ENCODE data around the gene KLHL5. TPM values are rescaled to one million over a fixed set of nuclear protein-coding genes. Genes with fewer than 3 reads are reported as not detected.

The KLHL5 gene
- total and polyA plus RNA-seq, 2 of the 4 experiments (the other 2 are of a cell fraction), result 58.8 to 97.7 TPM

GRCh38 chr4:39104255-39104654, 42.2 kb downstream of the KLHL5 start:
- H3K9me3 ChIP-seq (ENCODE audit: control insufficient read depth, insufficient read depth, low read length), result no peaks in the 10 kb centered on the region
- no peak overlapping the region for H3K4me2 ChIP-seq (ENCODE audit: low read depth, low read length)
- no peak overlapping the region for H2AK5ac ChIP-seq (ENCODE audit: low read depth, low read length)
- CTCF ChIA-PET, result no interaction called here
- no peak overlapping the region for H4K8ac ChIP-seq (ENCODE audit: low read depth in 2 of 2, low read length in 2 of 2)
- ATAC-seq (ENCODE audit: low read depth), result no peak
- dilution Hi-C loops (cut with HindIII; ENCODE audit: low sequenced_read_pairs, unreplicated experiment), result no loop called here
- peaks cover 35% of the 10 kb centered on the region for H3K36me3 ChIP-seq (ENCODE audit: control insufficient read depth, insufficient read depth, low read length)
- H2AFZ ChIP-seq (replicated peaks; ENCODE audit: low read length, poor library complexity), result no peak overlapping the region
- no peak overlapping the region for H2BK20ac ChIP-seq (ENCODE audit: low read depth, low read length)
- H2AK9ac ChIP-seq (replicated peaks; ENCODE audit: low read depth, low read length, poor library complexity), result no peak overlapping the region
- H2BK15ac ChIP-seq (ENCODE audit: low read depth, low read length), result no peak overlapping the region
- H3K4me1 ChIP-seq (ENCODE audit: control insufficient read depth, insufficient read depth, low read length), result no peaks in the 10 kb centered on the region
- no peak overlapping the region for H4K5ac ChIP-seq (ENCODE audit: low read depth, low read length)
- H2BK5ac ChIP-seq (ENCODE audit: low read depth, low read length, poor library complexity, severe bottlenecking), result no peak overlapping the region
- no TSS peak for BruUV-seq (replicated peaks)
- H3K4me3 ChIP-seq (ENCODE audit: insufficient read depth, low read depth, low read length), result no peak overlapping the region
- no peak overlapping the region for H3K18ac ChIP-seq (ENCODE audit: low read depth, low read length)
- H3K9me1 ChIP-seq (ENCODE audit: insufficient read depth, low read length), result peaks cover 3% of the 10 kb centered on the region; the same call in 1 of the 2 replicates
- no peak overlapping the region for H4K91ac ChIP-seq (ENCODE audit: insufficient read depth, low read depth, low read length)
- H2BK120ac ChIP-seq (ENCODE audit: low read depth, low read length), result no peak overlapping the region
- H3K27ac ChIP-seq (ENCODE audit: insufficient read depth, low read length), result no peak overlapping the region
- TF ChIP-seq NFE2L2 (IDR thresholded peaks at IDR 0.05; ENCODE audit: low read depth, low read length), result no peak
- TF ChIP-seq RAD21 (IDR thresholded peaks at IDR 0.05; ENCODE audit: low read length), result no peak
- TF ChIP-seq RCOR1 (IDR thresholded peaks at IDR 0.05; ENCODE audit: insufficient replicate concordance, low read length), result no peak
- no peak for TF ChIP-seq RFX5 (IDR thresholded peaks at IDR 0.05; ENCODE audit: low read depth, low read length)
- no peak for TF ChIP-seq BHLHE40 (IDR thresholded peaks at IDR 0.05; ENCODE audit: low read depth, low read length)
- no peak for TF ChIP-seq MXI1 (IDR thresholded peaks at IDR 0.05; ENCODE audit: borderline replicate concordance, low read depth, low read length)
- TF ChIP-seq CEBPB (IDR thresholded peaks at IDR 0.05; ENCODE audit: low read depth, low read length), result no peak
- TF ChIP-seq MAZ (IDR thresholded peaks at IDR 0.05; ENCODE audit: borderline replicate concordance, low read depth, low read length), result no peak
- no peak for TF ChIP-seq CTCF (conservative IDR thresholded peaks at IDR 0.05; ENCODE audit: low read depth, low read length)
- no peak for TF ChIP-seq MAFK (IDR thresholded peaks at IDR 0.05; ENCODE audit: low read depth, low read length)
- TF ChIP-seq CHD1 (IDR thresholded peaks at IDR 0.05; ENCODE audit: low read depth, low read length), result no peak
- no peak for TF ChIP-seq POLR2A (IDR thresholded peaks at IDR 0.05; ENCODE audit: low read depth, low read length)
- no peak for TF ChIP-seq FOS (IDR thresholded peaks at IDR 0.05; ENCODE audit: low read depth, low read length)
- no peak for TF ChIP-seq SMC3 (IDR thresholded peaks at IDR 0.05; ENCODE audit: low read depth, low read length)
- TF ChIP-seq USF2 (IDR thresholded peaks at IDR 0.05; ENCODE audit: low read depth, low read length), result no peak
- no peak for TF ChIP-seq ELK1 (IDR thresholded peaks at IDR 0.05; ENCODE audit: borderline replicate concordance, low read depth, low read length)
- H4K20me1 ChIP-seq (ENCODE audit: insufficient read depth, low read length), result peaks cover 4% of the 10 kb centered on the region; the same call in 1 of the 2 replicates
- no peak overlapping the region for H3K23ac ChIP-seq (ENCODE audit: low read depth, low read length)
- peaks cover 10 to 20% of the 10 kb centered on the region in 2 experiments; a peak in 3 of 4 replicates for H3K79me1 ChIP-seq (ENCODE audit: low read depth in 1 of 2, low read length in 2 of 2)
- no peak overlapping the region for H3K4ac ChIP-seq (ENCODE audit: low read depth, low read length)
- intact Hi-C loops (cut with micrococcal nuclease), result no loop called here
- POLR2A ChIA-PET (ENCODE audit: unreplicated experiment), result no interaction called here
- H3K27me3 ChIP-seq (ENCODE audit: control insufficient read depth, insufficient read depth, low read length), result no peaks in the 10 kb centered on the region
- DNase-seq, result peak; percentile 15
- in situ Hi-C loops (cut with MboI; ENCODE audit: low sequenced_read_pairs), result no loop called here
- H3K9ac ChIP-seq (ENCODE audit: low read depth, low read length), result no peak overlapping the region
- no CpG with 5 or more reads among the region's 2 CpGs for WGBS, 2 experiments (ENCODE audit: extremely low coverage in 2 of 2, insufficient read length in 1 of 2)
- no peak overlapping the region for H3K14ac ChIP-seq (replicated peaks; ENCODE audit: low read depth, low read length)
- no peak overlapping the region for H3K56ac ChIP-seq (ENCODE audit: extremely low read depth, insufficient read depth, low read length)

Data from IMR-90 (cell line).